ENCODE measurements around the gene BACE2. TPM values are rescaled to one million over a fixed set of nuclear protein-coding genes. Genes with fewer than 3 reads are reported as not detected.

The BACE2 gene
- total and polyA plus RNA-seq, 2 of the 4 experiments (the other 2 are of a cell fraction), result 17.0 to 35.5 TPM

- in situ Hi-C loops (cut with MboI; ENCODE audit: low sequenced_read_pairs), result no loop called here
- H3K14ac ChIP-seq (replicated peaks; ENCODE audit: low read depth, low read length), result no peak overlapping the region
Observed at GRCh38 chr21:41175080-41175479, 7.1 kb downstream of the BACE2 start.

More at GRCh38 chr21:41175080-41175479, 7.1 kb downstream of the BACE2 start:
- dilution Hi-C loops (cut with HindIII; ENCODE audit: low sequenced_read_pairs, unreplicated experiment), result no loop called here
- intact Hi-C loops (cut with micrococcal nuclease), result no loop called here
- H3K4ac ChIP-seq (ENCODE audit: low read depth, low read length), result no peak overlapping the region
- 0 out of 2 replicates have a peak, but pooled peaks cover 4% of the 10 kb centered on the region for H3K9me1 ChIP-seq (ENCODE audit: insufficient read depth, low read length)
- WGBS, 2 experiments (ENCODE audit: extremely low coverage in 2 of 2, insufficient read length in 1 of 2), result no CpG with 5 or more reads among the region's 6 CpGs
- H2BK15ac ChIP-seq (ENCODE audit: low read depth, low read length), result no peak overlapping the region
- no peaks in the 10 kb centered on the region for H3K27me3 ChIP-seq (ENCODE audit: control insufficient read depth, insufficient read depth, low read length)
- no peak overlapping the region for H2AK9ac ChIP-seq (replicated peaks; ENCODE audit: low read depth, low read length, poor library complexity)
- ChIA-PET POLR2A (ENCODE audit: unreplicated experiment) (no interaction called here), CTCF (no interaction called here)
- no peaks in the 10 kb centered on the region for H3K9me3 ChIP-seq (ENCODE audit: control insufficient read depth, insufficient read depth, low read length)
- no peak overlapping the region for H3K4me3 ChIP-seq (ENCODE audit: insufficient read depth, low read depth, low read length)
- H3K9ac ChIP-seq (ENCODE audit: low read depth, low read length), result no peak overlapping the region
- no peak overlapping the region for H2AFZ ChIP-seq (replicated peaks; ENCODE audit: low read length, poor library complexity)
- ATAC-seq (ENCODE audit: low read depth) (no peak), DNase-seq (no peak)
- no peak overlapping the region for H3K4me2 ChIP-seq (ENCODE audit: low read depth, low read length)
- no peak overlapping the region for H2BK20ac ChIP-seq (ENCODE audit: low read depth, low read length)
- H2BK5ac ChIP-seq (ENCODE audit: low read depth, low read length, poor library complexity, severe bottlenecking), result no peak overlapping the region
- no peak overlapping the region for H2BK120ac ChIP-seq (ENCODE audit: low read depth, low read length)
- H4K20me1 ChIP-seq (ENCODE audit: insufficient read depth, low read length), result no peaks in the 10 kb centered on the region
- no peak overlapping the region for H2AK5ac ChIP-seq (ENCODE audit: low read depth, low read length)
- no peak overlapping the region for H4K91ac ChIP-seq (ENCODE audit: insufficient read depth, low read depth, low read length)
- TF ChIP-seq CTCF (conservative IDR thresholded peaks at IDR 0.05; ENCODE audit: low read depth, low read length), result no peak
- no peak for TF ChIP-seq RFX5 (IDR thresholded peaks at IDR 0.05; ENCODE audit: low read depth, low read length)
- TF ChIP-seq MAFK (IDR thresholded peaks at IDR 0.05; ENCODE audit: low read depth, low read length), result no peak
- no peak for TF ChIP-seq NFE2L2 (IDR thresholded peaks at IDR 0.05; ENCODE audit: low read depth, low read length)
- TF ChIP-seq FOS (IDR thresholded peaks at IDR 0.05; ENCODE audit: low read depth, low read length), result no peak
- H4K5ac ChIP-seq (ENCODE audit: low read depth, low read length), result no peak overlapping the region
- H3K56ac ChIP-seq (ENCODE audit: extremely low read depth, insufficient read depth, low read length), result no peak overlapping the region
- 0 out of 2 replicates have a peak, but pooled peaks cover 2% of the 10 kb centered on the region for H3K4me1 ChIP-seq (ENCODE audit: control insufficient read depth, insufficient read depth, low read length)
- peaks cover 0 to 4% of the 10 kb centered on the region in 2 experiments; a peak in 2 of 4 replicates for H3K79me1 ChIP-seq (ENCODE audit: low read depth in 1 of 2, low read length in 2 of 2)
- no TSS peak for BruUV-seq (replicated peaks)
- H3K36me3 ChIP-seq (ENCODE audit: control insufficient read depth, insufficient read depth, low read length), result no peaks in the 10 kb centered on the region
- H3K27ac ChIP-seq (ENCODE audit: insufficient read depth, low read length), result no peak overlapping the region
- no peak overlapping the region for H3K23ac ChIP-seq (ENCODE audit: low read depth, low read length)
- no peak overlapping the region for H4K8ac ChIP-seq (ENCODE audit: low read depth in 2 of 2, low read length in 2 of 2)
- no peak overlapping the region for H3K18ac ChIP-seq (ENCODE audit: low read depth, low read length)

All from IMR-90 (cell line).